IPS-15b (cell line): Measurements from ENCODE around the gene LRMDA.
"Not testable (repeated sequence)": the region's sequence is repeated elsewhere in the genome, so short reads cannot be mapped to it uniquely, and the experiment has no call there.

ENCODE experiments used
- H3K27me3 ChIP-seq: one replicate; pipeline ENCODE4 v1.6.1; 2013; ENCODE audit warnings: low read length; ENCODE audit not compliant: control insufficient read depth, insufficient read depth
- H3K36me3 ChIP-seq: one replicate; pipeline ENCODE4 v1.6.1; 2013; ENCODE audit warnings: low read length; ENCODE audit not compliant: control insufficient read depth, insufficient read depth
- H3K4me1 ChIP-seq: one replicate; pipeline ENCODE4 v1.6.1; 2013; ENCODE audit warnings: mild to moderate bottlenecking, low read length; ENCODE audit not compliant: control insufficient read depth, insufficient read depth
- H3K4me3 ChIP-seq: one replicate; pipeline ENCODE4 v1.5.1; 2013; ENCODE audit warnings: low read depth, low read length
- H3K9ac ChIP-seq: one replicate; pipeline ENCODE4 v1.6.1; 2013; ENCODE audit warnings: low read depth, mild to moderate bottlenecking, low read length
- H3K9me3 ChIP-seq: one replicate; pipeline ENCODE4 v1.6.1; 2013; ENCODE audit warnings: mild to moderate bottlenecking, low read length; ENCODE audit not compliant: control insufficient read depth, insufficient read depth

The LRMDA gene

GRCh38 chr10:76582531-76582930 lies 1151.1 kb downstream of the LRMDA start:
- Histone ChIP-seq H3K36me3 (no peaks in the 10 kb centered on the region), H3K9me3 (no peaks in the 10 kb centered on the region), H3K27me3 (no peaks in the 10 kb centered on the region), H3K4me3 (no peak overlapping the region), H3K4me1 (no peaks in the 10 kb centered on the region), H3K9ac (no peak overlapping the region)

GRCh38 chr10:76583711-76584161 lies 1152.3 kb downstream of the LRMDA start:
- no peaks in the 10 kb centered on the region for H3K27me3 ChIP-seq
- H3K9ac ChIP-seq = no peak overlapping the region
- H3K36me3 ChIP-seq = no peaks in the 10 kb centered on the region
- no peaks in the 10 kb centered on the region for H3K9me3 ChIP-seq
- H3K4me1 ChIP-seq = no peaks in the 10 kb centered on the region
- no peak overlapping the region for H3K4me3 ChIP-seq

- H3K27me3 ChIP-seq, H3K36me3 ChIP-seq, H3K9ac ChIP-seq, H3K4me1 ChIP-seq, H3K4me3 ChIP-seq, H3K9me3 ChIP-seq: not testable (repeated sequence)
Measured at GRCh38 chr10:76584466-76584865, 1153.0 kb downstream of the LRMDA start.
